GM21381 (cell line): ENCODE measurements around the gene RERE.

Experiments used
- ATAC-seq: cut with Tn5 transposase; IDR thresholded peaks from one replicate; pipeline ENCODE4 v1.9.1; 2021; ENCODE audit warnings: mild to moderate bottlenecking, moderate library complexity; ENCODE audit not compliant: unreplicated experiment

The RERE gene

DNA sequence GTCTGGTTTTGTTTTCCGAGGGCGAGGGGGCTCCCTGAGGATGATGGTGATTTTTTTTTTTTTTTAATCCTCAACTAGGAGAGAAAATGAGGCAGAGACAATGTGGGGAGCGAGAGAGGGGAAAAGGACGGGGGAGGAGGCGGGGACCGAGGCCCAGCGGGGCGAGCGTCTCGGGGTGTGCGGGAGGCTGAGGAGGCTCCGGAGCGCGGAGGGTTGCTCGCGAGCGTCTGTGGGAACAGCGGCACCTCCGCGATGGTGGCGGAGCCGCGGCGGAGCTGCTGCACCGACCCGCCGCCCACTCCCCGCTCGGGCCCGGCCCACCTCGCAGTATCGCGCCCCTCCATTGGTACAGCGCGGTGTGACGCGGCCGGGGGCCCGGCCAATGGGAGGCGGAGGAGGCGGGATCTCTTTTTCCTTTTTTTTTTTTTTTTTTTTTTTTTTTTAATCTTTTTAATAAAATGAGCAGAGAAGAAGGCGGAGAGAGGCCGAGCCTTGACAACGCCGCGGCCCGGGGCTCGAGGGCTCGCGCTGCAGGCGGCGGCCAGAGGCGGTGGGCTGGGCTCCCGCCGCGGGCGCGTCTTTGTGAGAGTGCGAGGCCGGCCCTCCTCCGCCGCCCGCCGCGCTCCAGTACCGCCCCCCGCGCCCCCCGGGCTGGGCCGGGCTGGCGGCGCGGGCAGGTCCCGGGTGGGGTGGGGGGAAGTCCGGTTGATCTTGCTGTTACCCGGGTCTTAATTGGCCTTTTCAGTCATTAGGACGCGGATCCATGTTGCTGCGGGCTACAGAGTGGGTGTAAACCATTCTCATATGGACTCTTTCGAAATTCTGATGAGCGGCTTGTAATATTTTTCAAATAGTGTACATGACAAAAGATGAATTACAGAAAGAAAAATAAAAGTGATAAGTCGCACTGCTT, at the start of gene RERE:
Gene RERE, minus strand, starts transcription at position 229 of the 913 bp plus-strand sequence.
- ATAC-seq, result peak; percentile 92

DNA sequence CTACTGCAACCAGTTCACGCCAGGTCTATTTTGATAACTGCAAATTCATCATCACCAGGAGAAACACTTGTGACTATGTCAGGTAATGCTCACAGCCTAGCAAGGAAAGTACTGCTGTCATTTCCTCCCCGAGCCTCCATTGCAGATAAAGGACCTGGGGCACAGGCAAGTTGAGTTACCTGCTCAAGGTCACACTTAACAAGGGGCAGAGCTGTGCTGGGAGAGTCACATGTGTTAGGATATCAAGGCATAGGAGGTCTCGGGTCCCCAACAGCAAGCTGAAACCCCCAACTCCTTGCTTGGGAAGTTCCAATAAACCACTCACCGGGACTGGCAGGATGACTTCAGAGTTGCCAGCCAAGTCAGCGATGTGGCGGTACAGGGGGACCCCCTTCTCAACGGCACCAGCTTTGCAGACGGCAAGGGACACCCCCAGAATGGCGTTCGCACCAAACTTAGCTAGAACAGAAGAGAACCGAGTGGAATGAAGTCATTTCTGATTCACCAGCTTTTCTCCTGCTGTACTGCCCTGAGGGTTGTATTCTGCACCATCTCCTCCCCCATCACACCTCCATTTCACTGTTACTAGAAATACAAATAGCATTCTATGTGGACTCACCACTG, 49.5 kb upstream of the RERE start:
- ATAC-seq, result no peak

DNA sequence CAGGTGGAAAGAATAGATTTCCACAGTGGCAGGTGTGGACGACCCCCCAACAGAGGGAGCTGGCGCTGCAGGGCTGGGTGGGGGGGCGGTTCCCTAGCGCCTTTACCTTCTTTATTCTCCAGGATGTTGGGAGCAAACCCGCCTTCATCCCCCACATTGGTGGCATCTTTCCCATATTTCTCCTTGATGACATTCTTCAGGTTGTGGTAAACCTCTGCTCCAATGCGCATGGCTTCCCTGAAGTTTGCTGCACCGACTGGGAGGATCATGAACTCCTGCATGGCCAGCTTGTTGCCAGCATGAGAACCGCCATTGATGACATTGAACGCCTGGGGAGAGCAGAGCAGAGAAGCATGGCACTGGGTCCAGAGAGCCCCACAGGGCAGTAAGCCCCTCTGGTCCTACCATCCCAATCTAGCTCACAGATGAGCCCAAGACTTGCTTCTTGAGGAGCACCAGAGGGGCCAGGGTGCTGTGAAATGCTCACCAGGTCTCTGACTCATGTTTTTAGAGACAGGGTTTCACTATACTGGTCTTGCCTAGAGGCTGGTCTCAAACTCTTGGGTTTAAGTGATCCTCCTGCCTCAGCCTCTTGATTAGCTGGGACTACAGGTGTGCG, 48.8 kb upstream of the RERE start:
- no peak for ATAC-seq

DNA sequence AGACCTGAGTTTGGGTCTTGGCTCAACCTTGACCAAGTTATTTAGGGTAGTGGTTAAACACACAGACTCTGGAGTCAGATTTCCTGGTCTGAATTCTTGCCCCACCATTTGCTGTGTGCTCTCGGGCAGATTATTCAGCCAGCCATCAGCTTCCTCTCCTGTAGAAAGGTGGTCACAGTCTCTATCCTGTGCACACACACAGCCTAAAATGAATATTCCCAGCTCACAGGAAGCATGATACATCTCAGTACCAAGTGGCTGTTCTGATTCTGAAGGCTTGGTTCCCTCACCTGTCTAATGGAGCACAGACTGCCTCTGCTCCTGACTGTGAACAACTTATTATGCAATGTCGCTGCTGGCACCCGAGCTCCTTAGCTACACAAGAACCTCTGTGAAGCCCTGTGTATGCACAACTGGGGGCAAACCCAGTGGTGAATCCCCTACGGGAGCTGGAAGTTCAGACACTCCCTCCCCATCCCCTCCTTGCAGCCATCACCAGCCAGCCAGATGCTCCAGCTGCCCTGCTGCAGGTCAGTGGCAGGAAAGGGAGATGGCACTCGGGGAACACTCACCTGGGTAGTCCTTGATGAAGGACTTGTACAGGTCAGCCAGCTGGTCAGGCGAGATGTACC, 47.4 kb upstream of the RERE start:
- no peak for ATAC-seq

DNA sequence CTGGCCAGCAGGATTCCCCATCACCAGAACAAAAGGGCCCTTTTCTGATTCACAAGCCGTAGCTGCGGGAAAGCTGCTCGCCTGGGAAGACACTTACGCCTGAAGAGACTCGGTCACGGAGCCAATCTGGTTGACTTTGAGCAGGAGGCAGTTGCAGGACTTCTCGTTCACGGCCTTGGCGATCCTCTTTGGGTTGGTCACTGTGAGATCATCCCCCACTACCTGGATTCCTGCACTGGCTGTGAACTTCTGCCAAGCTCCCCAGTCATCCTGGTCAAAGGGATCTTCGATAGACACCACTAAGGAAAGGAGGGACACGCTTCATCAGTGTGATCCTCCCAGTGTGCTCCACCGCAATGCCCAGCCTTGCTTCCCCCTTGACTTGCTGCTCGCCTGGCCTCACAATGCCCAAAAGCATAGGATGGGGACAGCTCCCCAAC, 46.4 kb upstream of the RERE start:
- no peak for ATAC-seq

DNA sequence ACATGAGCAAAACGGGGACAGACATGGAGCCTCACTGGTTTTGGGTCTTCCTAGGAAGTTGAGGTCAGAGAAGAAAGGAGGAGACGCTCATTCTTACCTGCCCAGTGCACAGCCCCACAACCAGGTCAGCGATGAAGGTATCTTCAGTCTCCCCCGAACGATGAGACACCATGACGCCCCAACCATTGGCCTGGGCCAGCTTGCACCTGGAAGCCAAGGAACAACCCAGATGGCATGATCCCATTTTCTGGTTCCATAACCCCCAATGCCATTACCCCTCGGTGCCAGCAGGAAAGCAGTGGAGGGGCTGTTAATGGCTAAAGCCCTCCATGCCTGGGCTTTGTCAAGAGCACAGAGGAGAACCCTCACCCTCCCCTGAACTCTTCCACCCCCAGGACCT, 45.7 kb upstream of the RERE start:
- ATAC-seq, result no peak

DNA sequence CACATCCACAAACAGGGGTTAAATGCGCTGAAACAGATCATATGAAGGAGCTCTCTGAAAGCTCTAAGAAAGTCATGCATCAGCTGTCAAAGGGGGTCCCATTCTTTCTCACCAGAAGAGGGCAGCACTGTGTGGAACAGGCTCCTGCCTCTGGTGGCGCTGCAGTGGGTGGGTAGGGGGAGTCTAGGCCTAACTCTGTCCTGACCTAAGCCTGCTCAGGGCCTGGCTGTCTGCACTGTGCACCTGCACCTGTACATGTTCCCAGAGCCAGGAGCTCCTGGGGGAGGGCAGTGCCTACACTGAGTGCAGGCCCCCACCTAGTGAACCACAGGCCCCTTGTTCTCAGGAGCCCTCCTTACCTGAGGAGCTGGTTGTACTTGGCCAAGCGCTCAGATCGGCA, 45.1 kb upstream of the RERE start:
- no peak for ATAC-seq

DNA sequence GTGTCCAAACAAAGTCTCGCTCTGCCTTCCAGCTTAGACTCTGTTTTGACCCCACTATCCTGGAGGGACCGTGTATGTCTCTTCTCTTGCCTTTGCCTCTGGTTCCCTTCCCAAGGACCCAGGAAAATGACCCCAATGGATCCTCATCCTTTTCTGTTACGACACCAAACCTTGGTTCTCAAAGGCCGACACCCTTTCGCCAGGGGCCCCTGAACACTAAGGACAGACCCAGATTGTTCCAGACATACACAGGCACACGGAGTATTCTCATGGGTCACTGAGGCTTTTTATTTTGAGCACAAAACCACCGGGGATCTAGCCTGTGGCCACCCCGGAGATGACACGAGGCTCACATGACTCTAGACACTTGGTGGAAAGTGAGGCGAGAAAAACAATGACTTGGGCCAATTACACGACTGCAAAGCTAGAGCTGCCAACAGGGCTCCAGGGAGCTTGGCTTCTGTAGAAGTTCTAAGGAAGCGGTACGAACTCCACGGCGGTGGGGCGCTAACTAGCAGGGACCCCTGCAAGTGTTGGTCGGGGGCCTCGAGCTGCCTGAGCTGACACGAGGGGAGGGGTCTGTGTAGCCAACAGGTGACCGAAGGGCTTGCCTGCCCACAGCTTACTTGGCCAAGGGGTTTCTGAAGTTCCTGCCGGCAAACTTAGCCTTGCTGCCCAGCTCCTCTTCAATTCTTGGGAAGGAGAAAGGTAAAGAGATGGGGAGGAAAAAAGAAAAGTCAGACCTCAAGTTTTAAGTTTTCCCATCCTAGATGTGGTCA, 43.5 kb upstream of the RERE start:
- ATAC-seq, result no peak

DNA sequence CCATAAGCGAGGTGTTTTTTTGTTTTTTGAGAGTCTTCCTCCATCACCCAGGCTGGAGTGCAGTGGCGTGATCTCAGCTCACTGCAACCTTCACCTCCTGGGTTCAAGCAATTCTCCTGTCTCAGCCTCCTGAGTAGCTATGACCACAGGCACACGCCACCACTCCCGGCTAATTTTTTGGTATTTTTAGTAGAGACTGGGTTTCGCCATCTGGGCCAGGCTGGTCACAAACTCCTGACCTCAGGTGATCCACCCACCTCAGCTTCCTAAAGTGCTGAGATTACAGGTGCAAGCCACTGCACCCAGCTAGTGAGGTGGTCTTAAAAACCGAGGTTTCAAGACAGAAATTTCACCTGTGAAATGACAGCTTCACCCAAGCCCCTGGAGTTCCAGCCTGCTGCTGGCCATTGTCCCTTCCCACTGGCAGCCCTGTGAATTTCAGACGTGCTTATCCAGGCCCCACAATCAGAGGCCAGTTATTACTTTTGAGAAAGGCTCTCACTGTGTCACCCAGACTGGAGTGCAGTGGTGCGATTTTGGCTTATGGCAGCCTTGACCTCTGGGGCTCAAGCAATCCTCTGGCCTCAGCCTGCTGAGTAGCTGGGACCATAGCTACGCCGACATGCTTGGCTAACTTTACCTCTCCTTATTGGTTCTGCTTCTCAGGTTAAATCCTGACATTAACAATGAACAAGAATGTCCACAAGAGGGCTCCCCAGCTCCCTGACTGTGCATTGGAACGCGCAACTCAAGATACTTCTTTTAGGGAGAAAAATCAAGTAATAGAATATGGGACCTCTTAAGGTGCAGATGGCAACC, 41.7 kb upstream of the RERE start:
- no peak for ATAC-seq

DNA sequence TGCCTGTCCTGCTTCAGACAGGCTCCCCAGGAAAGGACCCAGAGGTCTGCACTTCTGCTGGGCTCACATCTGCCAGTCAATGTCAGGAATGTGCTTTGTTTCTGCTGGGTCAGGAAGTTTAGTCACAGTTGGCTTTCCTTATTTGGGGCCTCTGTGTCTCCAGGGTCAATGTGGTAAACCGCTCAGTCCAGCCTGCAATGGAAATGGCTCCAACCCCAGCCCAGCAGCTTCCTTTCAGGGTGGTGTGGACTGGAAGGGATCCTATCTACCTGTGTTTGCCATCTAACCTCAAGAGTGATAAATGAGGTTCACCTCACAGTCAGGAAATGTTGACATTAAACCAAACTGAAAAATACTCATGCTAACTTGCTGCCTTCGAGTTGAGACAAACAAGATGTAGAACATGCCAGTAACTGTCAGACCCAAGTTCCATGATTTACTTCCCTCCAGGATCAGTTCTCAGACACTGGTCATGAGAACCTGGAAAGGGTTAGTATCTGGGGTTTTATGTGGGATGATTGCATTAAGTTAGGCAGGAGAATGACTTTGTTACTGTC, 40.8 kb upstream of the RERE start:
- ATAC-seq, result no peak

DNA sequence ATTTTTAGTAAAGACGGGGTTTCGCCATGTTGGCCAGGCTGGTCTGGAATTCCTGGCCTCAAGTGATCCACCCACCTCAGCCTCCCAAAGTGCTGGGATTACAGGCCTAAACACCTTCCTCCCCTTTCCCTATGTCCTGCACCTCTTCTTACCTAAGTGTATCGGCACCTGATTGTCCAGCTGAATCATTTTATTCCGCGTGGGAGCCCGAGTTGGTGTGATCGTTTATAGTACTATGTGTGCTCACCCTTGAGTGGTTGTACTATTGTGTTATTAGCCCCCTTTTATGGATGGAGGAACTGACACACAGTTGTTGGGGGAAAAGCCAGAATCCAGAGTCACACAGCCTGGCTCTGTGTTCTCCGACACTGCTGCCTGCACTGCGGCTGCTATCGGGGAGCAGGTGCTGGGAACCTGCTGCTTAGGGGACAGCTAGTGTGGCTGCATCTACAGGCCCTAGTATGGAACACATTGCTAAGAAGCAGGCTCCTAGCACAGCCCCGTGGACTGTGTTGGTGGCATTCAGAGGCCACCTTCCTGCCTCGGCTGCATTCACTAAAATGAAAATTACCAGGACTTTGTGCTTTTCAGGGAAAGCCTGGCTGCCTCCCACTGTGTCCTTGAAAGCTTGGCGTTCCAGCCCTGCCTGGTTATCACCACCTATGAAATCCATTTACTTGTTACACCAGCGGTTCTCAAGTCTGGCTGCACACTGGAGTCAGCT, 39.4 kb upstream of the RERE start:
- no peak for ATAC-seq

DNA sequence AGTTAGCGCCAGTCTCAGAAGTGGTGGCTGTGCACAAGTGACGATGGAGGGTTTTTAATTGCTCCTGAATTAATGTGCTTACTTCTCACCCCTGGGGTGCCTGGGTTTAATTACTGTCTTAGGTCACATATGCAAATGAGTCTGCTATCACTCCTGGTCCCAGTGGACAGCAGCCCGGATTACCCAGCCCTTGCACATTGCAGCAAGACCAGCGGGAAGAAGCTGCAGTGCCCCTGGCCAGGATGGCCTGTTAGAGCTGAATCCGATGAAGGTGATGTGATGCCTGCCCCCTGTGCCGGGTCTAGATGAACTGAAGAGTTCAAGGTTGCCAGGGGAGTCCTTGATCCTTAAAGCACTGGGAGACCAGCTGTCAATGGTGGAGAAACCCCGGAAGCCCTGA, 36.8 kb upstream of the RERE start:
- ATAC-seq, result no peak

DNA sequence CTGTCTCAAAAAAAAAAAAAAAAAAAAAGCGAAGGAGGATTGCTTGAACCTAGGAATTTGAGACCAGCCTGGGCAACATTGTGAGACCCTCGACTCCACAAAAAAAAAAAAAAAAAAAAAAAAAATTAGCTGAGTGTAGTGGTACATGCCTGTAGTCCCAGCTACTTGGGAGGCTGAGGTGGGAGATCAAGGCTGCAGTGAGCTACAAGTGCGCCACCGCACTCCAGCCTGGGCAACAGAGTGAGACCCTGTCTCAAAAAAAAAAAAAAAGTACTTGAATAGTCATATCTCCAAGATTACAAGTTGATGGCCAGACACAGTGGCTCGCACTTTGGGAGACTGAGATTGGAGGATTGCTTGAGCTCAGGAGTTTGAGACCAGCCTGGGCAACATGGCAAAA, 33.6 kb upstream of the RERE start:
- no peak for ATAC-seq

DNA sequence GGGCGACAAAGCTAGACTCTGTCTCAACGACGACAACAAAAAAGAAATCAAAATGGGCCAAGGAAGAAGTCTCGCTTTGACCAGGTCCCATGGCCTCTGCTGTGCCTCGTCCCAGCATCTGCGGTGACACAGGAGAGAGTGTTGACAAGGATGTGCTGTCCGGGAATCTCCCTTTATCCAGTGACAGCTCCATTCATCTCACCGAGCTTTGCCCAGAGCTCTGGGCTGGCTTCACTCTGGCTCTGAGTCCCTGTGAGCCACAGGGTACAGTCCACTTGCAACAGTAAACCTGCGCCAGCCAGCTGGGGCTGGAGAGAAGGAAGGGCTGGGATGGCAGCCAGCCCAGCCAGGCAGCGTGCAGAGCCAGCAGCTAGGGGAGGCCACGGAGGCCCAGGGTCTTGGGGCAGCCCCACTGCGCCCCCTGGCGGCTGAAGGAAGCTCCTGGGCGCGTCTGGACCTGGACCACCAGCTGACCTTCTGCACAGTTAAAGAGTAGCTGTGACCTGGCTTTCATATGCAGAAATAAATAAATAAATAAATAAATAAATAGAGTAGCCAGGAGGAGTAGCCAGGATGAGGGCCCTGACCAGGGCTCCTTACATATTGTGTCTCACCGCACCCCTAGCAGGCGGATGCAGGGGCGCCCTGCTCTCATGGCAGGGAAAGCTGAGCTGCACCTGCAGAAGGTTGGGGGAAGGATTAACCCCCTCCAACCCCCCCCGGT, 31.4 kb upstream of the RERE start:
- ATAC-seq, result no peak

DNA sequence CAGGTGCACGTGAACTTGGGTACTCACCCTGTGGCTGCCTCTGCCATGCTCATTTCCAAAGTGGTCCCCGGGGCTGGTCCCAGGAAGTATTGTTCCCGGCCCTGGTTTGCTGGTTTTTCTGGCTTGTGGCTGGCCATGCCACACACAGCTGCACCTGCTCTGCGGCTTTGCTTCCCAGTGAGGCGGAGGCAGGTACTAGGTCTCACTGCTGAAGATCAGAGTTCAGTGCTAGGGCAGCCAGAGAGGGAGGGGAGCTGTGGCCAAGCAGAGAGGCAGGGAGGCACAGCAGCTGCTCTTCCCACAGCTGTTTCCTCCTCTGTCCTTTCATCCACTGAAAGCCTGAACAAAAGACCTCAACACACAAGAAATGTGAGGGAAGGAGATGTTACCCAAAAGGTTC, 30.6 kb upstream of the RERE start:
- ATAC-seq, result no peak

DNA sequence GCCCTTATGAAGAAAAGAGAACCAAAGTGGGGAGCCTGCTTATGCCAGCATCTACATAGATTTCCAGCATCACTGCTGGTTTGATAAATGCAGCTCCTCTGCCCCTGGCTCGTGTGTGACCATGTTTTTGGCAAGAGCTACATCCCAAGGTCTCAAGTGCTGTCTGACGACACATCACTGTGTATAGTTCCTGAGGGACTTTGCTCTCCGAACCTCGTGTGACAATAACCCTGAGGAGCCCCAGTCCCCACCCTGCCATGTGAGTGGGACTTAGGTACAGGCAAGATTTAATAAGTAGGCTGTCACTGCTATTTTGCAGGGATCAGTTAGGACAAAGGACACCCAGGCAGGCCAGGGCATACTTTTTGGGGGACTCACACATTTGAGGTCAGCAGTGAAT, 28.8 kb upstream of the RERE start:
- ATAC-seq, result no peak

DNA sequence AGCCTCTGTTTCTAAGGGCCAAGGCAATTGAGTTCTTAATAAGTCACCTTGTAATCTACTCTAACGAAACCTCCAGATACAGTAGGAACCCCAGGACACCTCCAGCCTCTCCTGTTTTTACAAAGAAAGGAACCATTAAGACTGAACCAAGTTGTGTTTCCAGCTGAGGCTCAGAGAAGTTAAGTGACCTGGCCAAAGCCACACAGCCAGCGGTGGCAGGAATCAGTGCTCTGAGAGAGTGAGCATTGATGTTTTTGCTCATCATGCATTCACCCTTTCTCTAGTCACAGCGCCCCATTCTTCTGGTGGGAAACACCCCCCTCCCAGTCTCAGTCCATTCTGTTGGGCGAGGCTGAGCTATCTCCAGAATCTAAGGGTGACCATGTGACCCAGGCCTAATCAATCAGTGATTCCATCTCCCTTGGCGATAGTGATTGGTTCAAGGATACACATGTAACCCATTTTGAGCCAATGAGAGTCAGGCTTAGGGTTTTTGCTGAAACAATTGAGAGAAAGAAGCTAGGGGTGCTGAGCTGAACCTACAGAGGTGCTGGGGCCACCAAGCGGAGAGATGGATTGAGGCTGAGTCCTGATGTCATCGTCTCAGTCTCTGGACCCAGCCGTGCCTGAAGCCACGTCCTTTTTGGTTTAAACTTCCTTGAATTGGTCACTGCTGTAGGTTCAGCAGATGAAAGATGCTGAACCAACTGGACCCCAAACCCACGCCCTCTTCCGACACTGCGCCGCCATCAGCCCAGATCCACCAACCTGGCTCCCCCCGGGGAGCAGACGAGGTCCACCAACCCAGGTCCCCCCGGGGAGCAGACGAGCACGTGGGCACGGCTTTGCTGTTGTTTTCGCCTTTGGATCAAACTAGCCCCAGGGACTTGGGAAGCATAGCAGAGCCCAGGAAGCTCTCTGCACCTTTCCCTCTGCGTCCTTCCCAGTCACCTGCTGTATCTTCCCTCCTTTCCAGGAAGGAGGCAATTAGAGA, 28.0 kb upstream of the RERE start:
- no peak for ATAC-seq
